GM12878 (cell line): Measurements from ENCODE around the gene SLC36A3. TPM values are rescaled to one million over a fixed set of nuclear protein-coding genes. Genes with fewer than 3 reads are reported as not detected.

Experiments
- ATAC-seq: fragments of 200-7000 bp; cut with Tn5 transposase; 3 replicates; pipeline ENCODE4 v1.9.1; 2020; ENCODE audit warnings: mild to moderate bottlenecking, moderate library complexity
- BruUV-seq: library from RNA; stranded (reverse); fragments of 400-500 nt; replicated peaks from 2 replicates; lab custom pipeline; 2021; lab: Mats Ljungman, UMichigan
- CTCF ChIA-PET: fragments of 300-600 bp; sonication (Branson Sonifier 250); formaldehyde crosslinking; extraction: SDS; loops from one replicate; lab custom pipeline; 2021; ENCODE audit warnings: inconsistent platforms; lab: Yijun Ruan, JAX
- POLR2A ChIA-PET: fragments of 350-600 bp; formaldehyde crosslinking; extraction: SDS; loops from one replicate; lab custom pipeline; 2021; ENCODE audit warnings: inconsistent platforms; lab: Charles Lee
- RAD21 ChIA-PET: fragments of 300-600 bp; sonication (Branson Sonifier 250); formaldehyde crosslinking; loops from one replicate; lab custom pipeline; 2023; ENCODE audit warnings: antibody characterized with exemption; ENCODE audit not compliant: unreplicated experiment; lab: Charles Lee
- SMC1A ChIA-PET: fragments of 300-600 bp; sonication (Branson Sonifier 250); formaldehyde crosslinking; loops from one replicate; lab custom pipeline; 2023; ENCODE audit not compliant: unreplicated experiment, uncharacterized antibody; lab: Charles Lee
- DNase-seq: peaks from one replicate; pipeline ENCODE4 v3.0.0-alpha.2; 2011; ENCODE audit warnings: low read depth, low spot score
- FAIRE-seq: peaks from 3 replicates; lab custom pipeline; 2011; peaks lifted over from hg19 to GRCh38; lab: Jason Lieb, UNC
- H2AFZ ChIP-seq: 2 replicates; pipeline ENCODE4 v1.6.0; 2011; ENCODE audit warnings: low read depth, low read length, control low read depth; ENCODE audit not compliant: control insufficient read depth
- H3K27ac ChIP-seq: 2 replicates; pipeline ENCODE4 v1.5.1; 2011; ENCODE audit warnings: control low read depth; ENCODE audit not compliant: control insufficient read depth, insufficient read depth
- H3K27me3 ChIP-seq, 2 experiments: replicated peaks in 1 of 2; 2 replicates each; pipeline versions ENCODE4 v1.6.0 to v1.6.1; 2011; ENCODE audit warnings: low read length in 1 of 2; ENCODE audit not compliant: control insufficient read depth in 2 of 2, insufficient read depth in 2 of 2
- H3K36me3 ChIP-seq, 2 experiments: 2 replicates each; pipeline ENCODE4 v1.5.1; 2011; ENCODE audit warnings: low read length in 1 of 2; ENCODE audit not compliant: control insufficient read depth in 2 of 2, insufficient read depth in 2 of 2
- H3K4me1 ChIP-seq: 2 replicates; pipeline ENCODE4 v1.6.1; 2011; ENCODE audit warnings: mild to moderate bottlenecking, low read length, moderate library complexity, mixed read lengths; ENCODE audit not compliant: control insufficient read depth, insufficient read depth
- H3K4me2 ChIP-seq: 2 replicates; pipeline ENCODE4 v1.6.0; 2011; ENCODE audit warnings: control low read depth; ENCODE audit not compliant: control insufficient read depth, insufficient read depth
- H3K4me3 ChIP-seq: fragments of 200-600 bp; sonication (generic); 2 replicates; pipeline ENCODE4 v1.5.1; 2016
- H3K79me2 ChIP-seq: 2 replicates; pipeline ENCODE4 v1.6.0; 2011; ENCODE audit warnings: low read length; ENCODE audit not compliant: control insufficient read depth, insufficient read depth
- H3K9ac ChIP-seq: 2 replicates; pipeline ENCODE4 v1.8.0; 2011; ENCODE audit warnings: low read length, control low read depth, mixed read lengths; ENCODE audit not compliant: control insufficient read depth, insufficient read depth
- H3K9me3 ChIP-seq: replicated peaks from 3 replicates; pipeline ENCODE4 v1.5.1; 2011; ENCODE audit warnings: mild to moderate bottlenecking, low read length; ENCODE audit not compliant: control insufficient read depth, insufficient read depth
- H4K20me1 ChIP-seq: 2 replicates; pipeline ENCODE4 v1.6.0; 2011; ENCODE audit not compliant: control insufficient read depth, insufficient read depth
- BCLAF1 ChIP-seq: fragments of 450-650 bp; IDR thresholded peaks from 2 replicates; pipeline ENCODE4 v1.6.1; 2017; ENCODE audit warnings: antibody characterized with exemption, mild to moderate bottlenecking, moderate library complexity
- CTCF ChIP-seq, 3 experiments: IDR thresholded peaks in 2 of 3; conservative IDR thresholded peaks in 1 of 3; 2 replicates each; pipeline ENCODE4 v1.5.1; 2011; ENCODE audit warnings: low read depth in 3 of 3, low read length in 3 of 3, mild to moderate bottlenecking in 3 of 3, control low read depth in 2 of 3, moderate library complexity in 2 of 3, inconsistent platforms in 1 of 3, mixed read lengths in 1 of 3; ENCODE audit not compliant: control insufficient read depth in 2 of 3, insufficient read depth in 1 of 3; ENCODE audit errors: extremely low read depth in 1 of 3
- FOXK2 ChIP-seq: fragments of 450-650 bp; IDR thresholded peaks from 2 replicates; pipeline ENCODE4 v1.6.1; 2017; ENCODE audit warnings: mild to moderate bottlenecking, moderate library complexity
- JUND ChIP-seq: IDR thresholded peaks from 2 replicates; pipeline ENCODE4 v1.6.1; 2012; ENCODE audit warnings: low read depth, mild to moderate bottlenecking, low read length, improper control_type of control experiment, moderate library complexity
- MYC ChIP-seq: IDR thresholded peaks from 2 replicates; pipeline ENCODE4 v1.6.1; 2011; ENCODE audit warnings: mild to moderate bottlenecking, low read length, moderate library complexity, inconsistent platforms; ENCODE audit not compliant: insufficient read depth, insufficient replicate concordance, insufficient read length, severe bottlenecking
- NFXL1 ChIP-seq: fragments of 450-650 bp; IDR thresholded peaks from 2 replicates; pipeline ENCODE4 v1.6.1; 2017; ENCODE audit warnings: antibody characterized with exemption, mild to moderate bottlenecking, borderline replicate concordance
- NR2F1 ChIP-seq: fragments of 450-650 bp; conservative IDR thresholded peaks from 2 replicates; pipeline ENCODE4 v1.6.1; 2017; ENCODE audit warnings: mild to moderate bottlenecking
- RELA ChIP-seq: fragments of 450-650 bp; IDR thresholded peaks from 2 replicates; pipeline ENCODE4 v1.8.0; 2014; ENCODE audit warnings: borderline replicate concordance; ENCODE audit not compliant: partially characterized antibody
- RFX5 ChIP-seq: IDR thresholded peaks from 2 replicates; pipeline ENCODE4 v1.6.1; 2011; ENCODE audit warnings: low read depth, low read length, improper control_type of control experiment
- SIN3A ChIP-seq: IDR thresholded peaks from 2 replicates; pipeline ENCODE4 v1.6.1; 2012; ENCODE audit warnings: low read depth, low read length, improper control_type of control experiment
- SMAD5 ChIP-seq: IDR thresholded peaks from 2 replicates; pipeline ENCODE4 v1.6.1; 2016; ENCODE audit warnings: antibody characterized with exemption, low read depth
- SP1 ChIP-seq: IDR thresholded peaks from one replicate; pipeline ENCODE4 v1.6.1; 2011; ENCODE audit warnings: low read depth, low read length
- STAT1 ChIP-seq: fragments of 450-650 bp; conservative IDR thresholded peaks from 2 replicates; pipeline ENCODE4 v1.6.1; 2014; ENCODE audit warnings: antibody characterized with exemption, mild to moderate bottlenecking
- TAF1 ChIP-seq: IDR thresholded peaks from 2 replicates; pipeline ENCODE4 v1.6.1; 2011; ENCODE audit warnings: mild to moderate bottlenecking, low read depth, low read length, borderline replicate concordance
- YY1 ChIP-seq: IDR thresholded peaks from 2 replicates; pipeline ENCODE4 v1.6.1; 2011; ENCODE audit warnings: low read depth, mild to moderate bottlenecking, low read length
- WGBS: methylation state at CpG from one replicate; pipeline ENCODE4 v1.1.6; 2016; ENCODE audit warnings: low lambda C conversion rate; ENCODE audit not compliant: insufficient replicate concordance, insufficient coverage; ENCODE audit errors: missing lambda C conversion rate; 5-methylcytosine and 5-hydroxymethylcytosine counted together
- in situ Hi-C: fragments of 300-500 bp; cut with MboI; formaldehyde crosslinking; loops from 9 replicates; pipeline ENCODE4 v1.14.3; 2018; ENCODE audit warnings: mixed read lengths
- intact Hi-C: fragments of 100-400 bp; cut with micrococcal nuclease; formaldehyde crosslinking; loops from one replicate; pipeline ENCODE4 v1.14.2; 2022; ENCODE audit not compliant: unreplicated experiment
- polyA plus RNA-seq, 11 experiments: library from polyadenylated mRNA; depleted of rRNA in 4 of 11; unstranded in 6 of 11; stranded (reverse) in 5 of 11; fragments of >200 nt; fragmentation: Nextera tagmentation in 4 of 11; fragmentation: Illumina TruSeq in 1 of 11; extraction: Ambion mirVana in 4 of 11; extraction: Trizol in 1 of 11; gene quantifications; 1 replicate in 1 of 11; 2 replicates in 10 of 11; pipeline versions ENCODE4 v1.2.1 to v1.2.3, GENCODE V29; 2011 to 2016; ENCODE audit warnings: inconsistent platforms in 2 of 11, missing spikeins in 2 of 11, low read depth in 1 of 11
- total RNA-seq, 4 experiments: library from RNA; depleted of rRNA in 3 of 4; stranded (reverse); fragments of >200 nt in 3 of 4; fragmentation: Illumina TruSeq in 1 of 4; extraction: Trizol in 1 of 4; gene quantifications; 2 replicates each; pipeline versions ENCODE4 v1.2.1 to v1.2.3, GENCODE V29; 2013 to 2021

Gene SLC36A3
- total and polyA plus RNA-seq, 10 of the 15 experiments (the other 5 are each of a cell fraction or from before 2014, with no cell fraction given) = 0.03 TPM; not detected in 9

GRCh38 chr5:151283120-151283825 lies 20.3 kb downstream of the SLC36A3 start (continued):
- TF ChIP-seq RFX5 (no peak), TAF1 (no peak), SMAD5 (no peak), NR2F1 (no peak), NFXL1 (no peak), SIN3A (no peak), YY1 (no peak), SP1 (no peak), BCLAF1 (no peak)

- WGBS = 84% methylated on average over 13 of the region's 13 CpGs
- intact Hi-C loops = no loop called here
- Histone ChIP-seq H3K4me2 (no peak overlapping the region), H4K20me1 (no peaks in the 10 kb centered on the region), H3K79me2 (no peaks in the 10 kb centered on the region), H3K9ac (no peak overlapping the region), H3K36me3 (no peaks in the 10 kb centered on the region)
- FAIRE-seq (no peak), DNase-seq (no peak)
- no TSS peak for BruUV-seq
- TF ChIP-seq MYC (no peak), RELA (no peak), STAT1 (no peak), CTCF (IDR thresholded peaks at IDR 0.05 in 2 of 3, conservative IDR thresholded peaks at IDR 0.05 in 1 of 3; ENCODE audit: control insufficient read depth in 2 of 3, extremely low read depth in 1 of 3, insufficient read depth in 1 of 3, low read depth in 3 of 3, low read length in 3 of 3) (no peak), FOXK2 (no peak), JUND (no peak)
- TF ChIP-seq, all 136 proteins: peak for 0
- no peak overlapping the region for H3K27ac ChIP-seq
- H3K4me3 ChIP-seq = no peak overlapping the region
- no peaks in the 10 kb centered on the region for H3K9me3 ChIP-seq
- H3K4me1 ChIP-seq = no peaks in the 10 kb centered on the region
- ChIA-PET RAD21 (interaction anchor here (1.4 kb wide), 1 partner anchor 27 kb away, joined by 5 read pairs; no protein-coding TSS in a partner anchor), POLR2A (interaction anchor here (0.7 to 1.6 kb wide), 4 partner anchors 9 to 110 kb away, joined by 3 to 5 read pairs (median 4); no protein-coding TSS in a partner anchor), CTCF (interaction anchor here (1.0 to 3.0 kb wide), 4 partner anchors 24 to 233 kb away, joined by 3 to 9 read pairs (median 4); no protein-coding TSS in a partner anchor), SMC1A (interaction anchor here (0.7 to 1.4 kb wide), 4 partner anchors 16 to 61 kb away, joined by 3 to 4 read pairs (median 3); no protein-coding TSS in a partner anchor)
- no peak for ATAC-seq
- no peaks in the 10 kb centered on the region for H3K27me3 ChIP-seq
- in situ Hi-C loops = no loop called here
- no peak overlapping the region for H2AFZ ChIP-seq
Observed at GRCh38 chr5:151281001-151281639, 22.4 kb downstream of the SLC36A3 start.
